Astrocyte (in vitro differentiated cells and primary cell): ENCODE results near the gene ARL8A. TPM values are rescaled to one million over a fixed set of nuclear protein-coding genes. Genes with fewer than 3 reads are reported as not detected.

Source experiments
- DNase-seq: peaks from one replicate; pipeline ENCODE4 v3.0.0-alpha.2; 2010; ENCODE audit warnings: low read depth
- FAIRE-seq: peaks from 2 replicates; lab custom pipeline; 2011; peaks lifted over from hg19 to GRCh38; lab: Jason Lieb, UNC
- H2AFZ ChIP-seq: 2 replicates; pipeline ENCODE4 v1.6.0; 2012; ENCODE audit warnings: low read depth, low read length, inconsistent platforms
- H3K27ac ChIP-seq: 2 replicates; pipeline ENCODE4 v1.5.1; 2011; ENCODE audit warnings: low read depth, low read length, inconsistent platforms
- H3K27me3 ChIP-seq: 2 replicates; pipeline ENCODE4 v1.6.0; 2011; ENCODE audit warnings: low read length, inconsistent platforms; ENCODE audit not compliant: insufficient read depth
- H3K36me3 ChIP-seq: 2 replicates; pipeline ENCODE4 v1.5.1; 2011; ENCODE audit warnings: low read length, inconsistent platforms; ENCODE audit not compliant: insufficient read depth
- H3K4me1 ChIP-seq: 2 replicates; pipeline ENCODE4 v1.5.1; 2011; ENCODE audit warnings: low read length, inconsistent platforms; ENCODE audit not compliant: insufficient read depth
- H3K4me2 ChIP-seq: 2 replicates; pipeline ENCODE4 v1.6.0; 2012; ENCODE audit warnings: low read length, inconsistent platforms
- H3K4me3 ChIP-seq: 2 replicates; pipeline ENCODE4 v1.5.1; 2011; ENCODE audit warnings: low read depth, mild to moderate bottlenecking, low read length, inconsistent platforms; ENCODE audit not compliant: insufficient read depth
- H3K79me2 ChIP-seq: 2 replicates; pipeline ENCODE4 v1.6.0; 2012; ENCODE audit warnings: mild to moderate bottlenecking, low read length, inconsistent platforms; ENCODE audit not compliant: insufficient read depth
- H3K9ac ChIP-seq: 2 replicates; pipeline ENCODE4 v1.6.0; 2012; ENCODE audit warnings: mild to moderate bottlenecking, low read length, inconsistent platforms
- H3K9me3 ChIP-seq: 2 replicates; pipeline ENCODE4 v1.5.1; 2012; ENCODE audit warnings: low read depth, mild to moderate bottlenecking, low read length, inconsistent platforms; ENCODE audit not compliant: insufficient read depth
- H4K20me1 ChIP-seq: 2 replicates; pipeline ENCODE4 v1.6.0; 2012; ENCODE audit warnings: low read length, inconsistent platforms; ENCODE audit not compliant: insufficient read depth
- H3K27ac Mint-ChIP-seq: one replicate; pipeline ENCODE4 v1.8.0; 2021; ENCODE audit warnings: mild to moderate bottlenecking, mixed read lengths; ENCODE audit not compliant: unreplicated experiment
- H3K27me3 Mint-ChIP-seq: one replicate; pipeline ENCODE4 v1.8.0; 2021; ENCODE audit warnings: low read depth, mixed read lengths; ENCODE audit not compliant: unreplicated experiment
- H3K36me3 Mint-ChIP-seq: one replicate; pipeline ENCODE4 v1.8.0; 2021; ENCODE audit warnings: low read depth, mixed read lengths; ENCODE audit not compliant: unreplicated experiment
- H3K4me1 Mint-ChIP-seq: one replicate; pipeline ENCODE4 v1.8.0; 2021; ENCODE audit warnings: low read depth, mixed read lengths; ENCODE audit not compliant: unreplicated experiment
- H3K4me3 Mint-ChIP-seq: one replicate; pipeline ENCODE4 v1.8.0; 2021; ENCODE audit warnings: mild to moderate bottlenecking, moderate library complexity, mixed read lengths; ENCODE audit not compliant: unreplicated experiment
- H3K9me3 Mint-ChIP-seq: one replicate; pipeline ENCODE4 v1.8.0; 2021; ENCODE audit warnings: mild to moderate bottlenecking, mixed read lengths; ENCODE audit not compliant: unreplicated experiment
- EZH2 ChIP-seq: IDR thresholded peaks from 2 replicates; pipeline ENCODE4 v1.6.1; 2012; ENCODE audit warnings: mild to moderate bottlenecking, low read length, inconsistent platforms; ENCODE audit not compliant: insufficient read depth
- total RNA-seq: library from RNA; stranded (reverse); gene quantifications from 2 replicates; pipeline ENCODE4 v1.2.1, GENCODE V29; 2021
- TF ChIP-seq, protein P1 (sequence below): IDR thresholded peaks from 2 replicates; pipeline ENCODE4 v1.5.1; 2011; ENCODE audit warnings: low read depth, mild to moderate bottlenecking, inconsistent platforms, low read length, moderate library complexity; ENCODE audit not compliant: insufficient read depth

Gene ARL8A
- total RNA-seq, 1 donor from 2014 or later = 83.0 TPM

DNA sequence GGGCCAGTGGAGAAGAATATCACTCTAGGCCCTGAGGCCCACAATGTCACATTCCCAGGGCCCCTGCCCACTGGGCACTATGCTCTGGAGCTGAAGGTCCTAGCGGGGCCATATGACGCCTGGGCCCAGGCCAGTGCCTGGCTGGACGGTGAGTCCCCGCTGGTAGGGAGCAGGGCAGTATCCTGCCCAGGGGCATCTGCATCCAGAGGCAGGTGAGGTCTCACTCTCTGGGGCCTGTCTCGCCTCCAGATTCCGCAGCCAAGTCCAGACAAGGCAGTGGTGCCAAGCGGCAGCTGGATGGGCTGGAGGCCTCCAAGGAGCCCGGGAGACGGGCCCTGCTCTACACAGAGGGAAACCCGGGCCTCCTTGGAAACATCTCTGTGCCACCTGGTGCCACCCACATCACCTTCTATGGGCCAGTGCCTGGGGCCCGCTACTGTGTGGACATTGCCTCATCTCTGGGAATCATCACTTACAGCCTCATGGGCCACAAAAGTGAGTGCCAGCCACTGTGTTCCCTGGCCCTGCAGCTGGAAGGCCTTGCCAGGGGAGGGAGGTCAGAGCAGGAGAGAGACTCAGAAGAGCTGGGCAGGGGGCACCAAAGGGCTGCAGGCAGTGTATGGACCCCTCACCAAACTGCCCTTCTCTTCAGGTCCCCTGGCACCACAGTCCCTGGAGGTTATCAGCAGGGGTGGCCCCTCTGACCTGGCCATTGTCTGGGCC, 26.9 kb upstream of the ARL8A start:
- no peaks in the 10 kb centered on the region for H3K36me3 ChIP-seq
- H3K9me3 ChIP-seq = no peaks in the 10 kb centered on the region
- H2AFZ ChIP-seq = no peak overlapping the region
- Mint-ChIP-seq H3K4me1 (peaks cover 2% of the 10 kb centered on the region), H3K27ac (no peak overlapping the region), H3K9me3 (no peaks in the 10 kb centered on the region), H3K27me3 (peaks cover 21% of the 10 kb centered on the region), H3K4me3 (no peak overlapping the region), H3K36me3 (no peaks in the 10 kb centered on the region)
- H3K79me2 ChIP-seq = no peaks in the 10 kb centered on the region
- no peak overlapping the region for H3K4me3 ChIP-seq
- no peak overlapping the region for H3K4me2 ChIP-seq
- FAIRE-seq (no peak), DNase-seq (no peak)
- H4K20me1 ChIP-seq = no peaks in the 10 kb centered on the region
- H3K4me1 ChIP-seq = no peaks in the 10 kb centered on the region
- TF ChIP-seq, protein P1, sequence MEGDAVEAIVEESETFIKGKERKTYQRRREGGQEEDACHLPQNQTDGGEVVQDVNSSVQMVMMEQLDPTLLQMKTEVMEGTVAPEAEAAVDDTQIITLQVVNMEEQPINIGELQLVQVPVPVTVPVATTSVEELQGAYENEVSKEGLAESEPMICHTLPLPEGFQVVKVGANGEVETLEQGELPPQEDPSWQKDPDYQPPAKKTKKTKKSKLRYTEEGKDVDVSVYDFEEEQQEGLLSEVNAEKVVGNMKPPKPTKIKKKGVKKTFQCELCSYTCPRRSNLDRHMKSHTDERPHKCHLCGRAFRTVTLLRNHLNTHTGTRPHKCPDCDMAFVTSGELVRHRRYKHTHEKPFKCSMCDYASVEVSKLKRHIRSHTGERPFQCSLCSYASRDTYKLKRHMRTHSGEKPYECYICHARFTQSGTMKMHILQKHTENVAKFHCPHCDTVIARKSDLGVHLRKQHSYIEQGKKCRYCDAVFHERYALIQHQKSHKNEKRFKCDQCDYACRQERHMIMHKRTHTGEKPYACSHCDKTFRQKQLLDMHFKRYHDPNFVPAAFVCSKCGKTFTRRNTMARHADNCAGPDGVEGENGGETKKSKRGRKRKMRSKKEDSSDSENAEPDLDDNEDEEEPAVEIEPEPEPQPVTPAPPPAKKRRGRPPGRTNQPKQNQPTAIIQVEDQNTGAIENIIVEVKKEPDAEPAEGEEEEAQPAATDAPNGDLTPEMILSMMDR = no peak
- no peak for TF ChIP-seq EZH2
- no peaks in the 10 kb centered on the region for H3K27me3 ChIP-seq
- no peak overlapping the region for H3K27ac ChIP-seq
- H3K9ac ChIP-seq = no peak overlapping the region

DNA sequence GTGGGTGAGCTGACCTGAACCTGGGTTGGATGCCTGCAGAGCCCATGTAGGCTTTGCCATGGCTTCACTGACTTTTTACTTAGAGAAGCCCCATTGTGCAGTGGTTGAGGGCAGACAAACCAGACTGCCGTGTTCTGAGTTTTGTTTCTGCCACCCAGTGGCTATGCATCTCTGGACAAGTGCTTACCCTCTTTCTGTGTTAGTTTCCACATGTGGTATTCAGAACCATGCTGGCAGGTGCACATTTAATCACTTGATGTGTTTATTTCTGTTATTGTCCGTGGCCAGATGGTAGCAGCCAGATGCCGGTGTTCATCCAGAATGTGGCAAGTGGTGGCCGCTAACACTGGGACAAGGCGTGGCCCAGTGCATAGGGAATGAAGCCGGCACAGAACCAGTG, 26.2 kb upstream of the ARL8A start:
- H3K9me3 ChIP-seq = no peaks in the 10 kb centered on the region
- Mint-ChIP-seq H3K27ac (no peak overlapping the region), H3K4me1 (peaks cover 4% of the 10 kb centered on the region), H3K9me3 (no peaks in the 10 kb centered on the region), H3K27me3 (peaks cover 21% of the 10 kb centered on the region), H3K36me3 (no peaks in the 10 kb centered on the region), H3K4me3 (no peak overlapping the region)
- no peaks in the 10 kb centered on the region for H3K79me2 ChIP-seq
- no peak overlapping the region for H3K4me2 ChIP-seq
- no peak overlapping the region for H3K9ac ChIP-seq
- H4K20me1 ChIP-seq = no peaks in the 10 kb centered on the region
- no peak overlapping the region for H2AFZ ChIP-seq
- H3K36me3 ChIP-seq = no peaks in the 10 kb centered on the region
- H3K4me3 ChIP-seq = no peak overlapping the region
- TF ChIP-seq, protein P1 = no peak
- no peak for TF ChIP-seq EZH2
- no peaks in the 10 kb centered on the region for H3K4me1 ChIP-seq
- no peak overlapping the region for H3K27ac ChIP-seq
- FAIRE-seq (no peak), DNase-seq (no peak)
- H3K27me3 ChIP-seq = no peaks in the 10 kb centered on the region

DNA sequence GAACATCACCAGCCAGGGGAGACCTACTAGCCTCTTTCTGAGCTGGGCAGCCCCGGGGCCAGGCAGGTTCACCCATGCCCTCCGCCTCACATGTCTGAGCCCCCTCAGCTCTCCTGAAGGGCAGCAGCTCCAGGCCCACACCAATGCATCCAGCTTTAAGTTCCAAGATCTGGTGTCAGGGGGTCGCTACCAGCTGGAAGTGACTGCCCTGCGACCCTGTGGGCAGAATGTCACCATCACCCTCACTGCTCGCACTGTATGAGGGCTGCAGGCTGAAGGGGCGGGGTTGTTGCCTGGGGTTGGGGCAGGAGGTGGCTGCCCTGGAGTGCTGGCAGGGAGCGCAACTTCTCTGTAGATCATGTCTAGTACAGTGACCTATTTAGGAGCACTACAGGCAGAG, 24.3 kb upstream of the ARL8A start:
- Mint-ChIP-seq H3K27ac (no peak overlapping the region), H3K9me3 (no peaks in the 10 kb centered on the region), H3K4me3 (no peak overlapping the region), H3K4me1 (peaks cover 4% of the 10 kb centered on the region), H3K36me3 (no peaks in the 10 kb centered on the region), H3K27me3 (peaks cover 14% of the 10 kb centered on the region)
- Histone ChIP-seq H3K27me3 (no peaks in the 10 kb centered on the region), H4K20me1 (no peaks in the 10 kb centered on the region), H3K36me3 (no peaks in the 10 kb centered on the region), H3K79me2 (no peaks in the 10 kb centered on the region), H2AFZ (no peak overlapping the region), H3K4me2 (no peak overlapping the region), H3K4me3 (no peak overlapping the region), H3K9me3 (no peaks in the 10 kb centered on the region), H3K27ac (no peak overlapping the region), H3K9ac (no peak overlapping the region), H3K4me1 (no peaks in the 10 kb centered on the region)
- no peak for TF ChIP-seq EZH2
- TF ChIP-seq, protein P1 = no peak
- no peak for FAIRE-seq
- DNase-seq = no peak
